ENCODE measurements around the gene SARNP.
"Not testable (repeated sequence)": the region's sequence is repeated elsewhere in the genome, so short reads cannot be mapped to it uniquely, and the experiment has no call there.

The SARNP gene

GRCh38 chr12:55839345-55840140 lies 22.0 kb upstream of the SARNP start:
- DNase-seq, result no peak

GRCh38 chr12:55838361-55838760 lies 20.8 kb upstream of the SARNP start:
- no peak for DNase-seq

GRCh38 chr12:55834400-55834799 lies 16.9 kb upstream of the SARNP start:
- not testable (repeated sequence) for DNase-seq

GRCh38 chr12:55833056-55833455 lies 15.5 kb upstream of the SARNP start:
- DNase-seq, result no peak

GRCh38 chr12:55831447-55831815 lies 13.9 kb upstream of the SARNP start:
- no peak for DNase-seq

GRCh38 chr12:55830601-55831446 lies 13.3 kb upstream of the SARNP start:
- peak; percentile 64 to 69 for DNase-seq

- peak; percentile 28 to 33 for DNase-seq
Measured at GRCh38 chr12:55829967-55830600, 12.6 kb upstream of the SARNP start.

GRCh38 chr12:55828357-55828756 lies 10.8 kb upstream of the SARNP start:
- no peak for DNase-seq

GRCh38 chr12:55827806-55828205 lies 10.3 kb upstream of the SARNP start:
- DNase-seq, result no peak

- DNase-seq, result no peak
Measured at GRCh38 chr12:55824726-55825125, 7.2 kb upstream of the SARNP start.

GRCh38 chr12:55823419-55823818 lies 5.9 kb upstream of the SARNP start:
- no peak for DNase-seq

- DNase-seq, result no peak
Measured at GRCh38 chr12:55822228-55822627, 4.7 kb upstream of the SARNP start.

- DNase-seq, result no peak
Measured at GRCh38 chr12:55820679-55821078, 3.2 kb upstream of the SARNP start.

GRCh38 chr12:55818886-55819285 lies 1.4 kb upstream of the SARNP start:
- DNase-seq, result no peak

GRCh38 chr12:55818140-55818728 lies 710 bp upstream of the SARNP start:
- no peak for DNase-seq

GRCh38 chr12:55816881-55817344 lies 611 bp downstream of the SARNP start:
- no peak for DNase-seq

GRCh38 chr12:55815473-55815872 lies 2.1 kb downstream of the SARNP start:
- no peak for DNase-seq

- no peak for DNase-seq
Measured at GRCh38 chr12:55814257-55814656, 3.3 kb downstream of the SARNP start.

- no peak for DNase-seq
Measured at GRCh38 chr12:55812088-55812487, 5.4 kb downstream of the SARNP start.

GRCh38 chr12:55809274-55809673 lies 8.2 kb downstream of the SARNP start:
- DNase-seq, result no peak

- DNase-seq, result no peak
Measured at GRCh38 chr12:55806982-55807381, 10.5 kb downstream of the SARNP start.

GRCh38 chr12:55797550-55797949 lies 20.0 kb downstream of the SARNP start:
- no peak for DNase-seq

- peak in 1 of 2 donors; percentile 36 for DNase-seq
Measured at GRCh38 chr12:55797068-55797467, 20.5 kb downstream of the SARNP start.

Data from CD4-positive, alpha-beta T cell treated with Interleukin-4 for 1 hour (primary cell).